Measurements from ENCODE around the gene TFF3. TPM values are rescaled to one million over a fixed set of nuclear protein-coding genes. Genes with fewer than 3 reads are reported as not detected.

TFF3 gene
- total RNA-seq, 1 donor from 2014 or later: not detected

- no peak for DNase-seq
Observed at GRCh38 chr21:42265231-42265812, 49.9 kb downstream of the TFF3 start.

- no peak for DNase-seq
Observed at GRCh38 chr21:42264245-42265195, 50.7 kb downstream of the TFF3 start.

GRCh38 chr21:42263591-42264131 lies 51.5 kb downstream of the TFF3 start:
- DNase-seq: no peak

GRCh38 chr21:42262831-42263231 lies 52.4 kb downstream of the TFF3 start:
- no peak for DNase-seq

GRCh38 chr21:42261829-42262200 lies 53.4 kb downstream of the TFF3 start:
- DNase-seq: no peak

Other genes starting within 250 kb of the TFF3 start
- gene UMODL1, start 244.1 kb downstream of the TFF3 start, total RNA-seq: not detected
- 16.1 TPM for gene ABCG1, start 96.3 kb downstream of the TFF3 start, total RNA-seq
- not detected for gene TFF2, start 35.6 kb upstream of the TFF3 start, total RNA-seq
- not detected for gene TFF1, start 51.1 kb upstream of the TFF3 start, total RNA-seq
- gene TMPRSS3, start 80.6 kb upstream of the TFF3 start, total RNA-seq: not detected
- not detected for gene UBASH3A, start 88.5 kb upstream of the TFF3 start, total RNA-seq
- 0.16 TPM for gene RSPH1, start 180.8 kb upstream of the TFF3 start, total RNA-seq
- gene SLC37A1, start 198.4 kb upstream of the TFF3 start, total RNA-seq: 24.5 TPM

Measured in occipital lobe (tissue), 2 donors.